HUDEP-2 (cell line): ENCODE results near the gene FBXO11.

Source experiments
- DNase-seq, 76 experiments: peaks; one replicate each; lab custom pipeline; 2025; ENCODE audit not compliant: unreplicated experiment in 76 of 76; lab: John Stamatoyannopoulos, UW

The FBXO11 gene

DNA sequence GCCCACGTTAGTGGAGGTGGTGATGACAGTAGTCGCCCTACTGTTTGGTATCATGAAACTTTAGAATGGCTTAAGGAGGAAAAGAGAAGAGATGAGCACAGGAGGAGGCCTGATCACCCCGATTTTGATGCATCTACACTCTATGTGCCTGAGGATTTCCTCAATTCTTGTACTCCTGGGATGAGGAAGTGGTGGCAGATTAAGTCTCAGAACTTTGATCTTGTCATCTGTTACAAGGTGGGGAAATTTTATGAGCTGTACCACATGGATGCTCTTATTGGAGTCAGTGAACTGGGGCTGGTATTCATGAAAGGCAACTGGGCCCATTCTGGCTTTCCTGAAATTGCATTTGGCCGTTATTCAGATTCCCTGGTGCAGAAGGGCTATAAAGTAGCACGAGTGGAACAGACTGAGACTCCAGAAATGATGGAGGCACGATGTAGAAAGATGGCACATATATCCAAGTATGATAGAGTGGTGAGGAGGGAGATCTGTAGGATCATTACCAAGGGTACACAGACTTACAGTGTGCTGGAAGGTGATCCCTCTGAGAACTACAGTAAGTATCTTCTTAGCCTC is 107.2 kb downstream of the FBXO11 start:
- no peak for DNase-seq

GRCh38 chr2:47798631-47799030 is 107.7 kb downstream of the FBXO11 start:
- DNase-seq = no peak

DNA sequence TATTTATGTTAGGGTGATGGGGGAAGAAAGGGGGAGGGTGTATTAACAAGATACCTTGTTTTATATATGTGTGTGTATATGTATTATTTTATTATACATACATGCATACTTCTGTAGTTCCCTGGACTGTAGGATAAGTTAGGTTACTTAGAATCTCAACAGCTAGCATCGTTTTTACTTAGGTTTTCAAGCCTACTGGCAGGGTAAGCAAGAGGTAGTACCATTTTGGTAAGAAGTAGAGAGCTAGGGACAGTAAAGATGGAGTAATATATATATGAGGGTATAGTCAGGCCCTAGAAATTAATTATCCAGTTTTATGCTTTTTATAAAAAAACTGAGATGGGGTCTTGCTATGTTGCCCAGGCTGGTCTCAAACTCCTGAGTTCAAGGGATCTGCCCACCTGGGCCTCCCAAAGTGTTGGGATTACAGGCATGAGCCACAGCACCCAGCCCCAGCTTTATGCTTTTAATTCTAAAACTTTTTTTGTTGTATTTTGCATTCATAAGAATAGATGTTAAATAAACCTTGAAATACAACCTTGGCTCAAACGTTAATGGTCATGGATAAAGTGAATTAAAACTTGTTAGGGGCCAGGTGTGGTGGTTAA is 110.1 kb downstream of the FBXO11 start:
- no peak for DNase-seq

- no peak for DNase-seq
These were observed 120.3 kb downstream of the FBXO11 start for GRCh38 chr2:47785986-47786385.

DNA sequence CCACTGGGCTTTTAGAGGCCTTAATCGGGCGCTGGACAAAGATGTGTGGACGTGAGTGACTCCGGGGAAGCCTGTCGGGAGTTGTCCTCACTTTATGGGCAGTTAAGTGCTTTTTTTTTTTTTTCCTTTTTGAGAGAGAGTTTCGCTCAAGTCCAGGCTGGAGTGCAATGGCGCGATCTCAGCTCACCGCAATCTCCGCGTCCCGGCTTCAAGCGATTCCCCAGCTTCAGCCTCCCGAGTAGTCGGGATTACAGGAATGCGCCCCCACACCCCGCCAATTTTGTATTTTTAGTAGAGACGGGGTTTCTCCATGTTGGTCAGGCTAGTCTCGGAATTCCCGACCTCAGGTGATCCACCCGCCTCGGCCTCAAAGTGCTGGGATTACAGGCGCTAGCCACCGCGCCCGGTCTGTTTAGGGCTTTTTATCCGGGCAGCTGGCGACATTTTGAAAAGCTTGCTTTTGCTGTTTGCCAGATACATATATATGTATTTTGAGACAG is 121.9 kb downstream of the FBXO11 start:
- no peak for DNase-seq

DNA sequence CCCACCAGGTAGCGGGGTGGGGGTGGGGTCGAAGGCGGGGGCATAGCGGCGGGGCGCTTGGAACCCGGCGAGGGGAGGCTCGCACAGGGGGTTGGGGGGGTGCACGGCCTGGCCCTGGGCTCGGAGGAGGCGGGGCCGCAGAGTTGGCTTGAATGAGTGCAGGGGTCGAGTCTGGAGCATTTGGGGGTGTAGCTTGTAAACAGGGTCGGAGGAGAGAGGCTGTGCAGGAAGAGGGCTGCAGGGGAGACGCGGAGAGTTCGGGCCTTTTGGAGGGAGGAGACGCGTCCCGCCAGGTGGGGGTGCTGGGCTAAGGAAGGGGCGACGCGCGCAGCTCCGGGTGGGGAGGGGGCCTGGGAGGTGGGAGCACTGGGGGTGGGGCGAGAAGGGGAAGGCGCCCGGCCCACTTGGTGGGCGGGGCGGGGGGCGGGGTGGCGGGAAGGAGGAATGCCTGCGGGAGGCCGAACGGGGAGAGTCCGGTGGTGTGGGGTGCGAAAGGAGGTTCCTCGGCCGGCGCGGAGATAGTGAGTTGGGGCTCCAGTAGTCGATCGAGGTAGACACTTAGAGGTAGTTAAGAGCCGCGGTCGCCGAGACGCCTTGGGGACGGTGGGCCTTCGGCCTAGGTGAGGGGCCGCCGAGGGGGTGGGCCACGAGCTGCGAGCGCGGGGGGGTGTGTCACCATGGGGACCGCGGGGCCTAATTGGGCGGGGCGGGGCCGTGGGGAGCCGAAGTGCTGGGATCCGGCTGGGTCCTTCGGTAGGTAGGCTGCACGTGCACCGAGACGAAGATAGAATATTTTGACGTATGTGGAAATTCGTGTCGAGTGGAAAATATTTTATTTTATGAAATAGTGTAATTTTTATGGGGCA is 122.6 kb downstream of the FBXO11 start:
- peak in 63 of 76 experiments; percentile 4 to 85 (median 61) for DNase-seq

- peak in 75 of 76 experiments; percentile 30 to 94 (median 80) for DNase-seq
These were observed 123.4 kb downstream of the FBXO11 start, which contains the start of gene MSH6 for GRCh38 chr2:47782671-47783485. Gene MSH6 (plus strand): TSS chr2:47783145. CDS start chr2:47783234, 89 bp downstream.

- no peak for DNase-seq
These were observed 124.0 kb downstream of the FBXO11 start for GRCh38 chr2:47782381-47782670.

- DNase-seq = no peak
These were observed 126.9 kb downstream of the FBXO11 start for GRCh38 chr2:47779426-47779790.

- no peak for DNase-seq
These were observed 127.4 kb downstream of the FBXO11 start for GRCh38 chr2:47778698-47779425.

DNA sequence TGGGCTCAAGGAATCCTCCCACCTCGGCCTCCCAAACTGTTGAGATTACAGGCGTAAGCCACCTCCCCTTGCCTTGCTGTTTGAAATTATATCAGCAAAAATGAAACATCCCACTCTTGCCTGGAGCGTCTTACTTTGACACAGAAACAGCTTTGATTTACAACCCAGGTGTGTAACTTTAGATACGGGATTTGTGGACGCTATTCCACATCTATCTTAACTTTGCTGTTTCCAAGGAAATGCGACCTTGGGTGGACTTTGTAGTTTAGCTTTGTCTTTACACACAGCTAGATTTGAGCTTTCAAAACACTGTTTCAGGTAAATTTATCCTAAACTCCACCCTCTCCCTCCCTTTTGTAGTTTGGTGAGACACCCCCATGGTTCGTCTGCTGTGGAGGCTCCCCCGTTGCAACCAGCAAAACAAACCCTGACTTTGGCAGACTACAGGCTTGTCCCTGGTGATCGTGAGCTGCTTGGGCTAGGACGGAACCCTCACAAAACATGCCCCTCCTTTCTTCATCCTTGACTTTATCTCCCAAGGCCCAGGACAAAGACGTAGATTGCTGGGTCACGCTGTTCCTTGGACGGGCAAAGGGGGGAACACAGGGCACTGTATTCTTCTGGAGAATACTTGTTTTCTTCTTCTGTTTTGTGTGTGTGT is 128.9 kb downstream of the FBXO11 start:
- DNase-seq = no peak

GRCh38 chr2:47774567-47774966 is 131.7 kb downstream of the FBXO11 start:
- DNase-seq = no peak

GRCh38 chr2:47772343-47772742 is 134.0 kb downstream of the FBXO11 start:
- DNase-seq = no peak

DNA sequence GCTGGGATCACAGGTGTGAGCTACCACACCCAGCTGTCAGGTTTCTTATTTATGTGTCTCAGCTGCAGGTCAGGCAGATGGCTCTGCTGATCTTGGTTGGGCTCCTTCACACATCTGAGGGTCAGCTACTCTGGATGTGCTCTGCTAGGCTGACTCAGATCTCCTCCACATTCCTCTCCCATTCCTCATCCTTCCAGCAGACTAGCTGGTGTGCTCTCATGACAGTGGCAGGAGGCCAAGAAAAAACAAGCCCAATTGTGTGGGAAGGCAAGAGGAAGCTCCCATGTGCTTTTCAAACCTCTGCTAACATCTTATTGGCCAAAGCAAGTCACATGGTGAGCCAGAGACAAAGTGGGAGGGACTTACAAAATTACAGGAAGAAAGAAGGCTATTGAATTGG is 135.1 kb downstream of the FBXO11 start:
- DNase-seq = peak in 9 of 76 experiments; percentile 3 to 26 (median 7)

DNA sequence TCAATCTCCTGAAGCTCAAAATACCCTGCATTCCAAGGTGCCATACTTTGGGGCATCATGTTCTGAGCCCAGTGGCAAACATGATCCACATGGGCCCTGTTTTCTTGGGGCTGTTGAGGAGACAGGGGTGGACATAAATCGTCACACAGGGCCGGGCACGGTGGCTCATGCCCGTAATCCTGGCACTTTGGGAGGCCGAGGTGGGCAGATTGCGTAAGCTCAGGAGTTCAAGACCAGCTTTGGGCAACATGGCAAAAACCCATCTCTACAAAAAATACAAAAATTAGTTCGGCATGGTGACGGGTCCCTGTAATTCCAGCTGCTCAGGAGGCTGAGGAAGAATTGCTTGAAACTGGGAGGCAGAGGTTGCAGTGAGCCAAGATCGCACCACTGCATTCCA is 137.0 kb downstream of the FBXO11 start:
- DNase-seq = no peak

DNA sequence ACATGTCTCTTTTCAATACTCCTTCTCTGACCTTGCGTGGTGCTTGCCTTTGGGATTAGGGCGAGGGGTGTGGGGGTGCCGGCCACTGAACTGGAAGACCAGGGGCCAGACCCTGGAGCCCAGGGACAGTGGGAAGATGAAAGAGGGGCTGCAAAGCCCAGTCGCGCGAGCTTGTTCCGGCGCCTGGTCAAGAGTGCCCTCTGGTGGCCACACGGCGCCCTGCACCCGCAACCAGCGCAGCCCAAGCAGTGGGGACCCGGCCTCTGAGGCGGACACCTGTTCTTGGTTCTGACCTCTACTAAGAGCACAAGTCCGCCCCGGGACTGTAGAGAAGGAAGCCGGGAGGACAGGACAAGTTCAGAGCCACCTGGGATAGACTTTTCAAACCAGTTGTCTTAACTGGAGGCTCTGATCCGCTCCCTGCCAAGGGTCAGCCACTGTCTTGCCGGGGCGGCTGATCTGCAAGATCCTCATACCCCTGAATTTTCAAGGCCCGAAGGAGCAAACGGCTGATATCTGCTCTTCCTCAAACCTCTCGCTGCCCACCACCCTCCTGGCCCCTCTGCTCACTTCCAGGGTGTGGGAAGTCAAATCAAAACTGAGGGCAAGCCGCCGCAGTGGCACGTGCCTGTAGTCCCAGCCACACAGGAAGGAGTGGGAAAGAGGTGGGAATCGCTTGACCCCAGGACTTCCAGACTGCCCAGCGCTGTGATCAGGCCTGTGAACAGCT is 138.3 kb downstream of the FBXO11 start:
- DNase-seq = peak in 52 of 76 experiments; percentile 1 to 64 (median 37)

DNA sequence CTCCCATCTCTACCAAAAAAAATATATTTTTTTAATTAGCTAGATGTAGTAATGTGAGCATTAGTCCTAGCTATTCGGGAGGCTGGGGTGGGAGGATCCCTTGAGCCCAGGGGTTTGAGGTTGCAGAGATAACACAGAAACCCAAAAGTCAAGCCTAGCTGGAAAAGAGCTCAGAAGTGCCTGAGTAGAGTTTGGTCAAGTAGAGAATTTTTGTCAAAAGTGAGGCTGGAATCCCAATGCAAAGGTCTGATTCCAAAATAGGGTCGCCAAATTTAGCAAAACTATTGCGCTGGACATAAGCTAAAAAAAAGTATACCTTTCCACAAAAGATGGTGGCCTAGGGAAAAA is 138.8 kb downstream of the FBXO11 start:
- DNase-seq = no peak

DNA sequence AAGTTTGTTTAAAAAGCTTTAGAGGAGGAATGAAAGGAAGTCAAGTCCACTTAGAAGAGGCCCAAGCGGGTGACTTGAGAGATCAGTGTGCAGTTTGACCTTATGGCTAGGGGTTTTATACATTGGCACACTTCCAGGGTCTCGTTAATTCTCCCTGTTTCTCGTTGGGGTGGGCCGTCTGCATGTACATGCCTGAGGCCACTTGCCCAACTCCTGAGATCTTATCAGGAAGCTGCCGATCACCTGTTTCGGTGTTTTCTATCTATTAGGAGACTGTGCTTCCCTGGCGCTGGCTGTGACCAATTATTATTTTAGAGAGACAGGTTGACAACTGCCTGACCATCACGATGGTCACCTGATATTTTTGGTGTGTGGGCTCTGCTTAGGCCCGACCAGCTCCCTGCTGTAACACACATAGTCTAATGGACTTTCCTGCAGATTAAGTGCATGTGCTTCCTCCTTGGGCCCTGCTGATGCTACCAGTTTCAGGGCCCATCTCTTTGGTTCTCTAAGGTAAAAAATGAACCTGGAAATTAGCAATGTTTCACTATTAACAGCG is 154.4 kb downstream of the FBXO11 start:
- DNase-seq = no peak

GRCh38 chr2:47747878-47748277 is 158.4 kb downstream of the FBXO11 start:
- DNase-seq = no peak
